OCI-M1 (cell line): ENCODE data around the gene IGSF1.

Experiments
- DNase-seq: peaks from one replicate; lab custom pipeline; 2025; lab: John Stamatoyannopoulos, UW

Gene IGSF1

DNA sequence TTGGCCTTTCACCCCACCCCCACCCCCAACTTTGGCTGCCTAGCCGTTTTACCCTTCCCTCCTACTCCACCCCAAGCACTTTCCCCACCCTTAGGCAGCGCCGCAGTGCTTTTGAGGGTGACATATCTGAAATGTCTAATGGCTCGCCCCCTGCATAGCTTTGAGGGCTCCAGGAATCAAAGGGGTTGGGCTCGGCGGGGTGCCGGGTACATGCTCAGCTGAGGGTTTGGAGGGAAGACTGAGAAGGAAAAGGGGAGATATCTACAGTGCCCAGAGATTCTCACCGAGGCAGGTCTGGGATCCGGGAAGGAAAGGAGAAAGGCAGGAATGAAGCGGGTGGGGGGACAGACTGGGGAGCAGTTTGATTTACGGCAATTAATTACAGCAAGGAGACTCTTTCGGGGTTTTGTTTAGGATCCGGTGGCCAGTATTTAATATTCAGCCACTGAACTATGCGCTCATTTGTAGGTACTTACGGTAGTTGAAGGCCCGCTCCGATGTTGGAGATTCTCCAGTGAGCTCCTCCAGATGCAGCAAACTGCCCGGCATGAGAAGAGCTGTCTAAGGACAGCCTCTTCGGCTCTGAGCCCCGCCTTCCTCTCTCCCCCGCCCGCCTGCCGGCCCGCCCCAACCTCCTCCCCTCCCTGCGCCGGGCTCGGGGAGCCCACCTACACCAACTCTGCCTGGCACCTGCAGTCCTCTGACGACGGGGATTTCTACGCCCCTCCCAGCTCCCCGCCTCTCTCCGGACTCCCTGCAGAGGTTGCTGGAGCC lies at the start of gene IGSF1:
Gene IGSF1 (minus strand): TSS at position 569 of the 774 bp plus-strand sequence. CDS start 2,632 bp downstream, outside the sequence.
- DNase-seq: no peak

GRCh38 chrX:131332331-131332730 lies 43.2 kb upstream of the IGSF1 start:
- DNase-seq: no peak

- DNase-seq: no peak
Observed at GRCh38 chrX:131331152-131331551, 42.0 kb upstream of the IGSF1 start.

GRCh38 chrX:131330735-131331134 lies 41.6 kb upstream of the IGSF1 start:
- no peak for DNase-seq

DNA sequence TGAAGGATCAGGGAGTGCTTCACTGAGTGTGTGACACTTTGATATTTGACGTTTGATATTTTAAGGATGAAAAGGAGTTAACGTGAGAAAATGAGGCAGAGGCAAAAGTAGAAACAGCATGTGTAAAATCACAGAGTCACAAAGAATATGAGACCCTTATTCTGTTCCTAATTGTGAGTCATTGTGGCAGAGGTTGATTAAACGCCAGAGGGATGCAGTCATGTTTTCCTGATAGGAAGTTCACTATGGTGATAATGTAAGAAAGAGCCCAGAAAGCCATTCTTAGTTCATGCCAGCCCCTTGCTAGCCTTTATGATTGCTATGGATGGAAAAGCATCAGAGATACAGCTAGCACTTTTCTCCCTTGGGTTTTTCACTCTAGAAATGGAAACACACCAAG lies 33.5 kb upstream of the IGSF1 start:
- DNase-seq: no peak

- DNase-seq: no peak
Observed at GRCh38 chrX:131317326-131317725, 28.2 kb upstream of the IGSF1 start.

DNA sequence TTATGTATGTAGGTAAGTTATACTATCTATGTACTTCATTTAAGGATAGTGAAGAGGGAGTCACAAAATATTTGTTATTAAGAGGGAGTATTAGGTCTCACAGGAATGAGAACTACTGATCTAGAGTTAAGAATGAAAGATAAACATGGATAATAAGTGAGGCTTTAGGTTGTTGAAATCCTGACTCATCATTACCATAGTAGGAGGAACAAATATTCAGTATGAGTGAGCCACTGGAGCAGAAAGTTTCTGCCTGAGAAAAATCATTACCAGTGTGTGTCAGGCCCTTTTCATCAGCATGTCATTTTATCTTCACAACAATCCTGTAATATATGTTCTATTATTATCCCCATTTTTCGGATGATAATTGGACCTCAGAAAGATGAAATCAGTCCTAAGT lies 27.2 kb upstream of the IGSF1 start:
- DNase-seq: no peak

- no peak for DNase-seq
Observed at GRCh38 chrX:131308980-131309379, 19.9 kb upstream of the IGSF1 start.

GRCh38 chrX:131306601-131307000 lies 17.5 kb upstream of the IGSF1 start:
- no peak for DNase-seq

DNA sequence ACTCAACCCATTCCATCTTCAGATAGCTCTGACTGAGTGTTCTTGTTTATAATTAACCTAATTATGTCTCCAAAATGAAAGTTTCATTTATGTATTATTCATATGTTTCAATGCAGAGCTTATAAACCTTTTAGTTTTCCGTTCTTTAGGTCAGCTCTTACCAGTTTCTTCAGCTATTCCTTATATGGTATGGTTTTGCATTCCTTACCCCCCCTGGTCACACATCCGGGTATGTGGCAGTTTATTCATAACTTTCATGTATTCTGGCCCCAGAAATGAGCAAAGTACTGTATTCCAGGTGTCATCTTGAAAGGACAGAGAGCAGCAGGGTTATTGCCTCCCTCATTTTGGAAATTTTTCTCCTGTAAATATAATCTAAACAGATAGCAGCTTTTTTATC lies 16.8 kb upstream of the IGSF1 start:
- DNase-seq: no peak

DNA sequence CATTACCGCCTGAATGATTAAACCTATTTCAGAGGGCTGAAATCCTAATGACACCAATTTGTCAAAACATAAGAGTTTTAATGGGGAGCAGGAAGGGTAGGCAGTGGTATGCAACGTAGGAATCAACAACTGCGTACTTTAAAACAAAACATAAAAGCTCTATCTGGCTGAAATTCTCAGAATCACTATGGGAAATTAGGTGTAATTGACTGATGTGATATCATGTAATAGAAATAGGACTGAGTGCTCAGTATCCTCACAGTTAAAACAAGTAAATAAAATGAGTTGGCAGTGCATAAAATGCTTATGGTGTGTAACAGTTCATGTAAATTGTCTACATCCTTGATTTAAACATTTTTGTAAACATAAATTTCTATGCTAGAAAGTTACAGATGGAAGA lies 13.6 kb upstream of the IGSF1 start:
- DNase-seq: no peak

GRCh38 chrX:131301155-131301554 lies 12.0 kb upstream of the IGSF1 start:
- no peak for DNase-seq

- DNase-seq: no peak
Observed at GRCh38 chrX:131298846-131299245, 9.7 kb upstream of the IGSF1 start.

- DNase-seq: no peak
Observed at GRCh38 chrX:131298036-131298435, 8.9 kb upstream of the IGSF1 start.

GRCh38 chrX:131289527-131289926 lies 421 bp upstream of the IGSF1 start:
- no peak for DNase-seq

GRCh38 chrX:131288188-131288587 lies 918 bp downstream of the IGSF1 start:
- DNase-seq: no peak

DNA sequence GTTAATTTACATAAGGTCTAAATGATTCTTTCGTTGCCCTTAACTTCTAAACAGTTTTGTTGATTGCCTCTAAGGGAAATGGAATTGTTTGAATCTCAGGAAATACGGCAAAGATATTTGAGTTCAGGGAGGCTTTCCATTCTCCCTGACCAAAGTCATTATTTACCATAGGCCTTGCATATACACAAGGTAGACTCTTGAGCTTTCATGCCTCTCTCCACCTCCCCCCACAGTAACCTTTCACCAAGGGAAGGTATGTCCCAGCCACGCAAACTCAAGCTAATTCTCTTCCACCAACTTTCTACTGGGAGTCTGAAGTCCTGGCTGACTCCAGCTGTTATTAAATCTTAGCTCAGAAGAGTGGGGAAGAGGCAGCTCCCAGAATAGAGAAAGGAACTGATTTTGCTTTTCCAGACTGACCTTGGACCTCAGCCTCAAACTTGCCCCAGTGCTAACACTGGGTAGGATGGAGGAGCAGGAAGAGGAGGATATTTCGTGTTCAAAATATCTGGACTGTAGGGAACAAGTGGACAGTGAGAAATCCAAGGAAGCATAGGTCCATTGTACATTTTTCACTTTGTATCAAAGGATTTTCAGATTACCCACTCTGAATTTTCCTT lies 1.4 kb downstream of the IGSF1 start:
- DNase-seq: no peak

DNA sequence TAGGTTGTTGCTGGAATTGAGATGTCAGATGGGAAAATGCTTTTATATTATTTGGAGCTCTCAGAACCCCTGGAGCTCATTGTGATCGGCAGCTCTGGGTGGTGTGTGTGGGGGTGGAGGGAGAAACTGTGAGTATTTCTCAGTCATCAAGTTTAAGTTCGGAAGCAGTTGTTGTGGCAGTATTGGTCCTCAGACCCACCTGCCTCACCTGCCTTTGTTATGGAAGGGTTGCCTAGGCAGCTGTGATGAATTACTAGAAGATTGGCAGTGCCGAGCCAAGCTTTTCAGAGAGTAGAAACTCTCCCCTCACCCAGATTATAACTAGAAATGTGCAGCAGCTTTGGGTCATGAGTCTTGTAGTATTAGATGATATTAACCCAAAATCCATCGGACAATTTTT lies 9.5 kb downstream of the IGSF1 start:
- no peak for DNase-seq

- no peak for DNase-seq
Observed at GRCh38 chrX:131279197-131279596, 9.9 kb downstream of the IGSF1 start.

GRCh38 chrX:131277543-131278136 lies 11.5 kb downstream of the IGSF1 start:
- DNase-seq: no peak

DNA sequence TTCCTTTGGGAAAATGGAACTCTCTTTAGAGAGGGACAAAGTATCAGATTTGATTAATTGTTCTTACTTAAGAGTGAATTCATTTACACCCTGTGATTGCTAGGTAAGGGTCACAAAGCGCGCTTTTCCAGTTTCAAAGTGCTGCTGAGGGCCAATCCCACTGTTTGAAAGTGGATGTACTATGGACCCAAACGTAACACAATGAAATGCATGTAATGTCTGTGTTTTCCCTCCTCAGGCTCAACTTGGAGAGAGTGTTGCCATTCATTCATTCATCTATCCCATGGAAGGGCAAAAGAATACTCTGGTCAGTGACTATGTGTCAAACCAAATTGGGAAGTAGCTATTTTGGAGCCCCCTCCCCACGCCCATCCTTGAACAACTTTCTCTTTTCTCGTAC lies 16.1 kb downstream of the IGSF1 start:
- DNase-seq: no peak

GRCh38 chrX:131271826-131272225 lies 17.3 kb downstream of the IGSF1 start:
- DNase-seq: no peak

DNA sequence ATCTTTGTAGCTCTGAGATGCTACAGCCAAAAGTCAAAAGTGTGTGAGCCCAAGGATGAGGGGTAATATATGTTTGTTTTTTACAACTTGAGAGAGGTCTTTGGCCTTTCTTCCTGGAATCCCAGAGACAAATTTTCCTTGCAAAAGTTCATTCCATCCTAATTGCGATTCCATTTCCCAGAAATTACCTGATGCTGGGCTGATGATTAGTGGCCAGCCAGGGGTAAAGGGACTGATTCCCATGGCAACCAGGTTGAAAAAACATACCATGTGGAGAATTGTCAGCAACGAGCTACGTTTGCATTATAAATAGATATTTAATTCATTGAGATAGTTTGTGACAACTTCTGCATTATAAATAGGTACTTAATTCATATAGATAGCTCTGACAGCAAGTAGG lies 17.8 kb downstream of the IGSF1 start:
- no peak for DNase-seq
